ENCODE measurements around the gene PDXK.

Gene PDXK

DNA sequence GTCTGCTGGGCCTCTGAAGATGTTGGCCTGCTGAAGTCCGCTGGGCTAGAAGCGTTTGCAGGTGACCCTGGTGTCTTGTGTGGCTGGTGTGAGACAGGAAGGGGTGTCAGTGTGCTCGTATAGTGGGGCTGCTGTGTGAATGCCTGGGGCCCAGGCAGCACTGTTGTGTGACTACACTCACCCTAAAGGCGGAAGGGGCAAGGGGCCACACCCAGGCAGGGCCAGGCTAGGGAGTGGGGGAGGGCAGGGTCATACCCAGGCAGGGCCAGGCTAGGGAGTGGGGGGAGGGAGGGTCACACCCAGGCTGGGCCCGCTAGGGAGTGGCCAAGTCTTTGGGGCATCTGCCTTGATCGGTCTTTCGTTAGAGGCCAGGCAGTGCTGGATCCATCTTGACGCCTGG lies 25.0 kb downstream of the PDXK start:
- DNase-seq (ENCODE audit: low spot score) = no peak

DNA sequence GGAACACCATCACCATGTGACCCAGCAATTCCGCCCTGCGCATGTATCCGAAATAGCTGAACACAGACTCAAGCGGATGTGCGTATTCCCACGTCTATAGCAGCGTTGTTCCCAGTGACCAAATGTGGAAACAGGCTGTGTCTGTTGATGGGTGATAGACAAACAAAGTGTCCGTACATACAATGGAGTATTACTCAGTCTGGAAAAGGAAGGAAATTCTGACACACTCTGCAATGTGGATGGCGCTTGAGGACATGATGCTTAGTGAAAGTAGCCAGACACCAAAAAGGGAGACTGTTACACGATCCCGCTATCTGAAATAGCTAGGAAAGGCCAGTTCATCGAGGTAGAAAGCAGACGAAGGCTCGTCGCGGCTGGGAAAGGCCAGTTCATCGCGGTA lies 25.8 kb downstream of the PDXK start:
- no peak for DNase-seq (ENCODE audit: low spot score)

DNA sequence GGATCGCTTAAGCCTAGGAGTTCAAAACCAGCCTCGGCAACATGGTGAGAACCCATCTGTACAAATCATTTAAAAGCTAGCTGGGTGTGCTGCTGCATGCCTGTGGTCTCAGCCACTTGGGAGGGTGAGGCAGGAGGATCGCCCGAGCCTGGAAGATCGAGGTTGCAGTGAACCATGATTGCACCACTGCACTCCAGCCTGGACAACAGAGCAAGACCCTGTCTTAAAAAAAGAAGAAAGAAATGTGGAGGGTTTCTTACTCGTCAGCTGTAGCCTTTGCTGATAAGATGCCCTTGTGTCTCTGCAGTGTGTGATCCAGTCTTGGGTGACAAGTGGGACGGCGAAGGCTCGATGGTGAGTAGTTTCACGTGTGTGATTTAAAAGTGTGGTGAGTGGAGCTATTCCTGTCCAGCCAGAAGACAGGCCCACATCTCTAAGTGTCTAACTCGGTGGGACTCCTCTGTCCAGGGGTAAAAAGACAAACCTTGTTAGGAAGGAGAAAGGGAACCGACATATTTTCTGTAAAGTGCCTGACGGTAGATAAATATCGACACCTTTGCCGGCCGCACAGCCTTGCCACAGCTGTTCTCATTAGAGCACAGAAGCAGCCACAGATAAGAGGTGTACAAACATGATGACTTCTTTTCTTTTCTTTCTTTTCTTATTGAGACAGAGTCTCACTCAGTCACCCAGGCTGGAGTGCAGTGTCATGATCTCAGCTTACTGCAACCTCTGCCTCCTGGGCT lies 27.0 kb downstream of the PDXK start:
- no peak for DNase-seq (ENCODE audit: low spot score)

DNA sequence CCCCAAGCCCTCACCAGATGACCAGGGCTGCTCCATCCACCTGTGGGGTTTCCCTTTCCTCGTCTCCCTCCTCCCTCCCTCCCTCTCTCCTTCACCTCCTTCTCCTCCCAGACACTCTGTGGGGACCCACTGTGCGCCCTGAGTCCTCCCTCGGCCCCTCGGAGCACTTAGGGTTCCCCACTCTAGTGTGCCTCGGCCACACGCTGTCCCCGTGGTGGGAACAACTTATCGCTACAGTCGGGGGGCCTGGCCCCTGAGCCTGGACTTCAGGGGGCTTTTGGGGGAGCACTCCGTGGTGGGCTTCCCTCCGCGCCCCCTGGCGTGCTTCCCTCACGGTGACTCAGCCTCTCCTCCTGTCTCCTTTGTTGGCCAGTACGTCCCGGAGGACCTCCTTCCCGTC lies 29.7 kb downstream of the PDXK start:
- no peak for DNase-seq (ENCODE audit: low spot score)

DNA sequence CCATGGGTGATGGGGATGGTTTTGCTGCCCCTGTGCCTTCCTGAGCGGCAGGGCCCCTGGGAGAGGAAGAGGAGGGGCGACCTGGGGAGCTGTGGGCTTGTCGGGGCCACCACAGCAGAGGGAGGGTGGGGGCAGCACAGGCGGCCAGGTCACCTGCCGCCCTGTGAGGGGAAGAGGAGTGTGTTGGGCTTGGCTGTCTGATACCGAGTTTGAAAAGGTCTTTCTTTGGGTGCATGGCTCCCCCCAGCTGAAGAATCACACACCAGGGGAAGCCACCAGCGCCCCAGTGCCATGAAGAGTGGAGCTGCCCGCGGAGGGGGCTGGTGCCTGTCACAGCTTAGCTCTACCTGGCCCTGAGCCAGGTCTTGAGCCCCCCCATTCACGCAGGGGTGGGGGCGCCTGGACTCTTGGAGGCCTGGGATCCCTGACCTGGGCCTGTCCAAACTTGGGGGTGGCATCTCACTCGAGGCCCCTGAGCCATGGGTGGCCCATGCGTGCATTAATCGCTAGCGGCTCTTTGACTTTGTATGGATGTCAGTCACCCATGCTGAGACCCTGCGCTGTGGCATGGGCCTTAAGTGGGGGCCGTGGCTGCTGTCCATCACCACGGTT lies 30.8 kb downstream of the PDXK start:
- DNase-seq (ENCODE audit: low spot score) = no peak

DNA sequence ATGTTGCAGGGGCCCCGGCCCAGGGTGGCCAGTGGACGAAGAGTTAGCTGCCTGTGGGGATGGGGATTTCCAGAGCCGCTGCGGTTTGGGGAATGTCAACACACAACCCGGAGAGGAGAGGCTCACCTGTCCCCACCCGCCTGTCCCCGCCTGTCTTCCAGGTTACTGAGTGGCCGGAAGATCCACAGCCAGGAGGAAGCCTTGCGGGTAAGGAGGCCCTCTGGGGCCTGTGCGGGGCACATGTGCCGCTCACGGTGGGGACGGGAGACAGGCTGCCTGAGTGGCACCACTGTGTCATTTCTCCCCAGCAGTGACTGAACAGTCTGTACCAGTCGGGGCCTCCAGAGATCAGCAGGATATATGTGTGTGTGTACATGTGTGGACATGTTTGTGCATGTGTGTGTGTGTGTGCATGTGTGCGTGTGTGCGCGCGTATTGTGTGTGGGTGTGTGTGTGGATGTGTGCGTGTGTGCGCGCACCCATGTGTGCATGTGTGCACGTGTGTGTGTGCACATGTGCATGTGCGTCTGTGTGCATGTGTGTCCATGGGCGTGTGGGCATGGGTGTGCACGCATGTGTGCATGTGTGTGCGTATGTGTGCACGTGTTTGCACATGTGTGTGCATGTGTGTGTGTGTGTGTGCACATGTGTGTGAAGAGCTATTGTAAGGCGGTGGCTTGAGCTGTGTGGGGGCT lies 31.6 kb downstream of the PDXK start:
- no peak for DNase-seq (ENCODE audit: low spot score)

DNA sequence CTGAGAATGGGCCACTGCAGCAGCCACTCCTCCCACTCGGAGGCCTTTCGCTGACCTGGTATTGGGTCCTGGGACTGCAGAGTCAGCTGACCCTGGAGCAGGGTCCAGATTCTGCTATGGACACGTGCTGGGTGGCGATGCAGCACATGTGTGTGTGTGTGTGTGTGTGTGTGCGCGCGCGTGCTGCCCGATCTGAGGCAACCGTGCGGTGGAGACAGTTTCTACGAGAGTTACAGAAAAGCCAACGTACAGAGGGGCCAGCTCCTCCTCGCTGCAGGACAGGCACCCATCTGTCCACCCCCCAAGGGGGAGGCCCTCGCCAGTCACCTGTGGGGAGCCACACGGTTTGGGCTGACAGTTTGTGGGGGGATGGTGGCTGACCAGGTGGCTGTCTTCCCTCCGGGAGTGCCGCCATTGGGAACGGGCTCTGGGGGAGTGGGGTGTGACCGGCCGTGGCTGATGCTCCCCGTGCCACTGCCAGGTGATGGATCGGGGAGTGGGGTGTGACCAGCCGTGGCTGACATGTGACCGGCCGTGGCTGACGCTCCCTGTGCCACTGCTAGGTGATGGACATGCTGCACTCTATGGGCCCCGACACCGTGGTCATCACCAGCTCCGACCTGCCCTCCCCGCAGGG lies 33.1 kb downstream of the PDXK start:
- DNase-seq (ENCODE audit: low spot score) = no peak

DNA sequence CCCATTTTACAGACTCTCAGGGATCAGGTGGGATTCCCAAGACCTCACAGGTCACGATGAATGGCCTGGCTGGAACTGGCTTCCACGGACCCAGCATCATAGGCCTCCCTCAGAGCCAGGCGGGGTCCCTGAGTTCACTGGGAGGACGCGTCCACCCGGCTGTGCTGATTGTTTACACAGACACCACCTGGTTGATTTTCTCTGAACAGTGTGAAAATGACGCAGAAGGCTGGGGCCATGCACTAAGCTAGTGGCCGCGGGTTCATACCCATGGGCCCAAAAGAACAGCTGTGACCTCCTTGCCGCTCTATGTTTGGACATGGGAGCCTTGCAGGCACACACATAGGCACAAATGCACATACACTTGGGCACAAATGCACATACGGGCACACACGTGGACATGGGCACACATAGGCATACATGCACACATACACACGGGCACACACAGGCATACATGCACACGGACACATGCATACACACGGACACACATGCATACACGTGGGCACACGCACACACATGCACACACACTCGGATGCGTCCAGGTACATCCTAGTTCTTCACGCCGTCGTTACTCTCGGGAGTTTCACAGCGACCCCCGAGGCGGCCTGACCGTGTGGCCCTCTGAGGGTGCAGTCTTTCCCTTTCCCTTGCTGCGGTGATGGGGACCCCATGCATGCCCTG lies 34.0 kb downstream of the PDXK start:
- DNase-seq (ENCODE audit: low spot score) = no peak

DNA sequence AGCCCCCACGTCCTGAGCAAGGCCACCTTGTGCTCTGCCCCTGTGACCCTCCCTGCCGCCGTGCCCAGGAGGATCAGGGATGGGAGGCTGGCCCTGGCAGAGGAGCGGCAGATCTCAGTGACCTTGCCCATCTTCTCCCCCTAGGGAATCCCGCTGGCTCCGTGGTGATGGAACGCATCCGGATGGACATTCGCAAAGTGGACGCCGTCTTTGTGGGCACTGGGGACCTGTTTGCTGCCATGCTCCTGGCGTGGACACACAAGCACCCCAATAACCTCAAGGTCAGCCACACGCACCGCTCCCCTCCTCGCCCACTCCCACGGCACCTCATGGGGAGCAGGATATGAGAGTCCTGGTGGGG lies 34.5 kb downstream of the PDXK start:
- DNase-seq (ENCODE audit: low spot score) = no peak

DNA sequence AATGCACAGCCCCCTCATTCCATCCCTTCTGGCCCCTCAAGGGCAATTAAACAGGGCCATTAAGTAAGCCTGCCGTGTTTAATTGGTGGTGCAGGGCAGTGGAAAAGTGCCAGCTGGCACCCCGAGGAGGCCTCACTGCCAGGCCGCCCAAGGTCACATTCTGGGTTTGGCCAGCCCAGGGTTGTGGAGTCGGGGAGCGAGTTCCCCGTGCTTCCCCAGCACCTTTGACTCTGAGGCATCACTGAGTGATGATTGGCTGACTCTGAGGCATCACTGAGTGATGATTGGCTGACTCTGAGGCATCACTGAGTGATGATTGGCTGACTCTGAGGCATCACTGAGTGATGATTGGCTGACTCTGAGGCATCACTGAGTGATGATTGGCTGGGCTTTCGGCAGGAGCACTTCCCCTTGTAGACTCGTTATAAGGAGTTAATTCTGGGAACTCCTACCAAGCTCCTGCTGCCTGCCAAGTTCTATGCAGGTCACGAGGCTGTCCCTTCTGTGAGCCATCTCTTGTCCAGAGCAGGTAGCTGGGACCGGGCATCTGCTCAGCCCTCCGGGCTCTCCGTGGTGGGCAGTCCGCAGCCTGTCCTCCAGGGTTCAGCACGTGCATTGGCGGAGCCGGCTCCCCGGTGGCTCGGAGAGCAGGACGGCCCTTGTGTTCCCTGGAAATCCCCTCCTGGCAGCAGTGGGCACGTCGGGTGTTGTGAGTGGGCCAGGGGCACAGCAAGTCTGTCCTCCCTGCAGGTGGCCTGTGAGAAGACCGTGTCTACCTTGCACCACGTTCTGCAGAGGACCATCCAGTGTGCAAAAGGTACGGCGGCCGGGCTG lies 36.2 kb downstream of the PDXK start:
- peak; percentile 87 for DNase-seq (ENCODE audit: low spot score)

DNA sequence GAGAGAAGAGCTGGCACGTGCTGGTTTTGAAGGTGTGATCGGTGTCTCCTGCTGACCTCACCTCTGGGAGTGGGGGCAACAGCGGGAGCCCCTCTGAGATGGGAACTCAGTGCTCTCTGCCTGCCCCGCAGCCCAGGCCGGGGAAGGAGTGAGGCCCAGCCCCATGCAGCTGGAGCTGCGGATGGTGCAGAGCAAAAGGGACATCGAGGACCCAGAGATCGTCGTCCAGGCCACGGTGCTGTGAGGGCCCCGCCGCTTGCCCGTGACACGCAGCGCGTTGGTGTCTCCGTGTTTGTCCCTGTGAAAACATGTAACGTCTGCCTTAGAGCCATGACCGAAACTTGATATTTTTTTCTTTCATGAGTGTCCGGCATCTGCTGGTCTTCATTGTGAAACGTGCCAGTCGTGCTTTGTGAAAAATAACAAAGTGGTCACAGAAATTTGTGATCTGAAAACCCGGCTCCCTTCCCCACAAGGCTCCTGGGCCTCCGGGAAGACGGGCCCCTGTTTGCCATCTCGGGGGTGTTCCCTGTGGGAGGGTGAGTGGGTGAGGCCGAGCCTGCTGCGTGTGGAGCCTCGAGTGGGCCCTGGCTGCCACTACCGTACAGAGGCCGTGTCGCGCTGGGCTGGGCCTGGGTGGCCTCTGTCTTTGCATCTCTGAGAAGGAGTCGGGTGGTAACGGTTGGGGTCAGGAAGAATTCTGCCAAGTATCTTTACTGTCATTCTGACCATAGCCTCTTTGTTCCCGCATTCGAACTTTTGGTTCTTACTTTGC lies 37.1 kb downstream of the PDXK start:
- no peak for DNase-seq (ENCODE audit: low spot score)

DNA sequence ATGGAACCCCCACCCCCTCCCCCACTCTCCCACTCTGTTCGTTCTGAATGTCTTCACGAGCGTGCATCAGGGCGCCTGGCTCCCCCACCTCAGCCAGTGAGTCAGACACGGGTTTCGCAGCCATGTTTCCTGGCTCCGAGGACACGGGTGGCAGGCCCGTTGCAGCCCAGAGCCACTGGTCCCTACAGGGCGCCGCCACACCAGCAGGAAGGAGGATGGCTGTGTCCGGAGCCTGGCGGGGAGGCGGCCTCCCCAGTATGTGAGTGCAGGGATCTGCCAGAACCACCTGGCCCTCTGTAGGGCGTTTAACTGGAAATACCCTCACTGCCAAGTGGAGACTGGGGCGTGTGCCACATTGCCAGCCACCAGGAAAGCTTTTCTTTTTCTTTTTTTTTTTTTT lies 38.7 kb downstream of the PDXK start:
- peak; percentile 63 for DNase-seq (ENCODE audit: low spot score)

DNA sequence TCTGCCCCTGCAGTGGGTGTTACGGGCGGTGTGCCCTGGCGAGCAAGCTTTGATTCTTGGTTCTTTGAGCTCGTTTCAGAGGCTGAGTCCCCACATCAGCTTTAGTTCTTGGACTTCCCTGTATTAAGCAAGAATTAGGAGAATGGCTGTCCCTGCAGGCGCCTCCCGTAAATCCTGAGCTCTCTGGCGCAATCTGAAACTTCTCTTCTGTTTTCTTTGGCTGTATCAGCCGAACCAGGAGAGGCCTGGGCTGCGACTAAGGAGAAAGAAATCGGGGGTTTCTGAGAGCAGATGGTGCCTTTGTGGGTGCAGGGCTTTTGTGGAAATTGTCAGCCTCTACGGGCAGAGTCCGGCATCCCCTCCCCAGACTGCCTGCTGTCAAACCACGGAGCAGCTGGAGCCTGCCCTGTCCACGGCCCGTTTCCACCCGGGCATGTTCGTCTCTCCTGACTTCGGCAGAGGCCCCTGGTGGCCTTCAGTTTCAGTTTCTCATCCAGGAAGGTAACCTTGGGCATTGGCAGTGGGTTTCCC lies 39.2 kb downstream of the PDXK start:
- no peak for DNase-seq (ENCODE audit: low spot score)

DNA sequence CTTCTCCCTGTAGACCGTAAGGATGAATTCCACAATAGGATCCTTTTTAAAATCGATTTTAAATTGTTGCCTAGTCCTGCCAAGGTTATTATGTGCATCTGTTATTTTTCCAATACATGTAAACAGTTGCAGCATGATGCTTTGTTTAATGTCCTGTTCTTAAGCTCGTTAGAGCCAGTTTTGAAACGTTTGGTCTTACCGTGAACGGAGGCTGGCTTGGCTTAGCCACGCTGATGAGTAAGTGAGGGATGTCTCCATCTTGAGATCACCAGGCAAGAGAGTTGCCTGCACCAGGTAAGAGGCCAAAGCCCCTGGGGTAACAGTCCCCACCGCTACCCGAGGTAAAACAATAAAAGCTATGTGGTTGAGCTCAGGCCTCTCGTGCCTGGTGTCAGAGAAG lies 39.9 kb downstream of the PDXK start:
- no peak for DNase-seq (ENCODE audit: low spot score)

DNA sequence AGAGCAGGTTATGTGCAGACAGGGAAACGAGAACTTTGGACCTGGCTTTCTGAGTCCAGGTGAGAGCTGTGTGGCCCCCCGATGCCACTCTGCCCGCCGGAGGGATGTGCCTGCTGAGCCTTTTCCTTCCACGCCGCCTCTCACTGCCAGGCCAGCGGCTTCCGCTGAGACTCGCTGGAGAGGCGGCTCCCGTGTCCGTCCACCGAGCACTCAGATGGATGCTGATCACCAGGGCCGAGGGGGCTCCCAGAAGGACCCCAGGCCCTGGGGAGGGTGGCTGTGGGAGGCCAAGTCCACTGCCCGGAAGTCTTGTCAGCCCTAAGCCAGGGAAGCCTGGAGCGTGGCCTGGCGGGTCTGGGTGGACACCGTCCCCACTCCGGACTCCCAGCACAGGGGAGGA lies 40.7 kb downstream of the PDXK start:
- no peak for DNase-seq (ENCODE audit: low spot score)

DNA sequence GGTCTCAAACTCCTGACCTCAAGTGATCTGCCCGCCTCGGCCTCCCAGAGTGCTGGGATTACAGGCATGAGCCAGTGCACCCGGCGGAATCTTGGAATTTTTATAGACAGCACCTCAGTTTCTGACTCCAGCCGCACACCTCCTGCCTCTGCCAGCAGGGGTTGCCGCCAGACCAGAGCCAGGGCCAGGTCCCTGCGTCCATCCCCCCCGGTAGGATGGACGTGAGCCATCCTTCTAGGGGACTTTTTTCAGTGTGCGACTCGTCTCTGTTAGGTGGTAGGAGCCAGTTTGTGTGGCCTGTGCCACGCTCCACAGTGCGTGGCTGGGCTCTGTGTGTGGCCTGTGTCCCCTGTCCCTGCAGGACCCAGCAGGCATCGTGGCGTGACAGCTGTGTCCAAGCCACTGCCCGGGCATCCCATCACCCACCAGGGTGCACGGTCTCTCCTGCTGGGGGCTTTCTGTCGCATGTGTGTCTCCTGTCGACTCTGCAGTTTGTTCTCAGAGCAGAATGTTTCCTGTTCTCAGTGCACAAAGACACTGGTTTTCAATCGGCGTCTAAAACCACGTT lies 41.5 kb downstream of the PDXK start:
- no peak for DNase-seq (ENCODE audit: low spot score)

DNA sequence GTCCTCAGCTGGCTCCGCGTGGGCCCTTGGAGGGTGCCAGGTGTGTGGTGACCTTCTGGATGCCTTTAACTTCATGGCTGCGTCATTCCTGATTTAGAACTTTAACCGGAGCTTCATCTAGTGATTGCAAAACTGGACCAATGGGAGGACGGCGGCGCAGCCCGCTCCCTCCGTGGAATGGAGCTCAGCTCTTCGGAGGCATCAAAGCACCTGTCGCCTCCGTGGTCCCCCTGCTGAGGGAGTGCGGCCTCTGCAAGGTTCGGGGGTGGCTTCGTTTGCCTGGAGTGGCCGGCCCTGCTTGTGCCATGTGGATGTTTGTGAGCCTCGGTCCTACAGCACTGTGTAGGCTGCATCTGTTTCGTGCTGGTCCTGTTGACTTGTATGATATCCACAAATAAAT lies 43.0 kb downstream of the PDXK start:
- no peak for DNase-seq (ENCODE audit: low spot score)

DNA sequence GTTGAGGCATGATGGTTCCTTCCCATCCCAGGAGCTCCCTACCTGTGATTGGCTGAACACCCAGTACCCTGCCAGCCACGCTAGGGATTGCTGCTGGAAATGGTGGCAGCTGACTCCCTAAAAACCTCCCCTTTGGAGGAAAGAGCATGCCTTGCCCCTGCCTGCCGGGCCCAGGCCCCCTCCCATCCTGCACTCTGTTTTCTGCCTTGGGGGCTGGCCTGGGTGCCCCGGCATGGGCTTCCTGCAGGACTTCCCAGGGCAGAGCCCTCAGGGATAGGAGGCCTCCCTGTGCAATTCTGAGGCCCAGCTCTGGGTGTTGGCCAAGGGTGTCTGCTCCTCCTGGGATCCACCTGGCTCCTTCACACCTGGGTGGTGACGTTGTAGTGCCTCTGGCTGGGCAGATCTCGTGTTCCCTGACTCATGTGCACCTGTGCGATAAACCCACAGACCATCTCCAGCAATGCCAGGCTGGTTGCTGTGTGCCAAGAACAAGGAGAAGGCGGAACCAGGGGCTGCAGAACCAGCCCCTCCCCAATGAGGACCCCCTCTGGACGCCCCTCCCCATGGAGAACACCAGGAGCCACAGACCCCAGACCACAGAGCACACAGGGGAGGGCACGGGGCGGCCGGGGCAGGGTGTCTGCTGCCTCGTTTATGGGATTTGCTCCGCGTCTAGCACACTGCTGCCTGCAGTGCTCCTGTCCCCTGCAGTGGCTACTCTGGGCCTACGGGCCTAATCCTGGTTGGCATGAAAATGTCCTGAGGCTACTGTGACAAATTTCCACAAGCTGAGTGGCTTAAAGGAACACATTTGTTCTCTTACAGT lies 43.6 kb downstream of the PDXK start:
- DNase-seq (ENCODE audit: low spot score) = no peak

DNA sequence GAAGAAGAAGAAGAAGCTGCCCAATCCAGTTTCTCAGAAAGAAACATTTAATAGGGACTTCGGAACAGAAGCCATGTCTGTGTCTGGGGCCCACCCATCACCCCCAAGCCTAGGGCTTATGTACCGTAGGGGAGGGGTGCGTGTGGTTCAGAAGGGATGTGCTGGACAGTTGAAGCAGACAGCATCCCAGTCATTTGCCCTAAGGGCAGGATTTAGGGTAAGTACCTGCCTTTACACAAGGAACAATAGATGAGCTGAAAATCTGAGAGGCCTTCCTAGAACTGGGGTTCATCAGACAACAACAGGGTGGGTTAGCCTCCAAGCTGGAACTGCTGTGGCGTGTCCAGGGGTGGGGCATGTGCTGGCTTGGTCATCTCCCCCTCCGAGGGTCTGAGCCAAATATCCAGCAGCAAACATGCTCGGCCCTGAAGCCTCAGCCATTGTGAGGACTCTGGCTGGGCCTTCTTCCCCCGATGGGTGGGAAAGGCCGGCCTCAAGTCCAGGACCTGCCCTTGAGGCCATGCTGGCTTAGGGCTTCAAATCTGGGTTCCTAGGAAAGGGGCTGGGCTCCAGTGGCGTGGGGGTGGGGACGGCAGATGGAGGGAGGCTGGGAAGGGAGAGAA lies 45.1 kb downstream of the PDXK start:
- DNase-seq (ENCODE audit: low spot score) = no peak

Data from cerebellar cortex (tissue), 1 donor.